Ovary (tissue), 9 donors: ENCODE results near the gene COL17A1. TPM values are rescaled to one million over a fixed set of nuclear protein-coding genes. Genes with fewer than 3 reads are reported as not detected.

Source experiments
- DNase-seq, 5 donors: peaks; one replicate each; pipeline ENCODE4 v3.0.0-alpha.2; 2019 to 2020
- H3K27ac ChIP-seq, 2 donors: fragments of 200-600 bp; one replicate each; pipeline versions ENCODE4 v1.5.1 to v1.8.0; 2019 to 2022
- H3K27me3 ChIP-seq: fragments of 200-600 bp; one replicate; pipeline ENCODE4 v1.8.0; 2022
- H3K36me3 ChIP-seq: fragments of 200-600 bp; sonication (generic); one replicate; pipeline ENCODE4 v1.5.1; 2019
- H3K4me1 ChIP-seq: one replicate; pipeline ENCODE4 v1.8.1; 2013; ENCODE audit warnings: mild to moderate bottlenecking, moderate library complexity; ENCODE audit not compliant: insufficient read depth
- H3K4me3 ChIP-seq: fragments of 200-600 bp; sonication (generic); one replicate; pipeline ENCODE4 v1.5.1; 2017
- H3K9me3 ChIP-seq, 2 donors: fragments of 200-600 bp in 1 of 2; sonication (generic) in 1 of 2; one replicate each; pipeline versions ENCODE4 v1.5.1 to v1.8.1; 2013 to 2019; ENCODE audit warnings: mild to moderate bottlenecking in 1 of 2, moderate library complexity in 1 of 2
- EP300 ChIP-seq: sonication (generic); formaldehyde crosslinking; IDR thresholded peaks from one replicate; pipeline ENCODE4 v1.6.1; 2017; ENCODE audit warnings: antibody characterized with exemption
- POLR2A ChIP-seq: fragments of 450-650 bp; IDR thresholded peaks from one replicate; pipeline ENCODE4 v1.6.1; 2017; ENCODE audit warnings: antibody characterized with exemption, mild to moderate bottlenecking, moderate library complexity
- WGBS, 3 donors: extraction: QIAGEN DNeasy Blood & Tissue Kit in 1 of 3; methylation state at CpG; one replicate each; pipeline versions ENCODE4 v1.1.5 to v1.1.7; 2013 to 2017; 5-methylcytosine and 5-hydroxymethylcytosine counted together
- intact Hi-C, 4 donors: fragments of 100-400 bp; cut with DNase I; formaldehyde crosslinking; loops; one replicate each; pipeline versions ENCODE4 v1.11.0 to v1.15.1; 2022 to 2023
- polyA plus RNA-seq, 2 donors: library from polyadenylated mRNA; stranded (reverse); fragments of 200-250 nt in 1 of 2; fragments of 350-450 nt in 1 of 2; fragmentation: Illumina TruSeq in 1 of 2; extraction: RNeasy Lipid Tissue Mini Kit (QIAGEN cat#74804) in 1 of 2; gene quantifications; one replicate each; pipeline ENCODE4 v1.2.3, GENCODE V29; 2013 to 2014
- total RNA-seq, 7 donors: library from RNA; depleted of rRNA in 2 of 7; stranded (reverse); fragments of >200 nt in 2 of 7; fragmentation: NEBNext Ultra II Directional in 3 of 7; extraction: Animal tissue kit (Norgen Biotek cat#: 25700) in 3 of 7; gene quantifications; one replicate each; pipeline versions ENCODE4 v1.1.0 to v1.2.4, GENCODE V29; 2016 to 2023
- TF ChIP-seq, protein P1 (sequence below), 3 donors: fragments of 450-650 bp in 2 of 3; fragments of 200-600 bp in 1 of 3; IDR thresholded peaks; one replicate each; pipeline versions ENCODE4 v1.5.1 to v1.8.0; 2016 to 2022; ENCODE audit warnings: antibody characterized with exemption in 3 of 3, mild to moderate bottlenecking in 1 of 3
- donor health status: DM: no; HTN: no; CAD: no; lungs with moderate emphysema.
- donor health status: DM: no; HTN: no; CAD: no.
- donor health status: Bipolar disorder and iron deficiency.
- donor health status: DM: yes; HTN: yes; CAD: no.
- donor health status: DM: no; HTN: no; CAD: no.
- donor health status: DM: yes; HTN: yes; CAD: no.

The COL17A1 gene
- total and polyA plus RNA-seq, 9 donors = 0.17 to 0.90 (median 0.46) TPM; not detected in 2

DNA sequence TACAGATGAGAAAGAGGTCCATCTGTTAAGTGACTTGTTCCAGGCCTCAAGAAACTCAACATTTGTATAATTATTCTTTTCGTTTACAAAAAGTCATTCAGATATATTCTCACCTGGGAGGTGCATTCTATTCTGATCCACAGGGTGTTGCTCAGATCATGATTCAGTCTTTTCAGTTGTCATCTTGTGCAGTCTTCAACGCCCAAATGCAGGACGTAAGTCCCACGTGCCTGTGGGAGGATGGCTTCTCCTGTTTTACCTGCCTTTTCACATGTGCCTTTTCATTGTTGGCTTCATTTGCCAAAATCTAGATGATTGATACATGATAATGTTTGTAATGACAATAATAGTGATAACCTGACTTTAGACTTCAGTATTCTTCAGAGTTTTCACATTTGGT, 72.2 kb downstream of the COL17A1 start:
- Histone ChIP-seq H3K27ac (no peak overlapping the region), H3K9me3 (no peaks in the 10 kb centered on the region), H3K4me3 (no peak overlapping the region), H3K4me1 (no peaks in the 10 kb centered on the region), H3K27me3 (no peaks in the 10 kb centered on the region), H3K36me3 (no peaks in the 10 kb centered on the region)
- WGBS, 3 donors = 94 to 96% (median 94%) methylated on average over 4 of the region's 4 CpGs
- TF ChIP-seq POLR2A = no peak
- TF ChIP-seq, protein P1, sequence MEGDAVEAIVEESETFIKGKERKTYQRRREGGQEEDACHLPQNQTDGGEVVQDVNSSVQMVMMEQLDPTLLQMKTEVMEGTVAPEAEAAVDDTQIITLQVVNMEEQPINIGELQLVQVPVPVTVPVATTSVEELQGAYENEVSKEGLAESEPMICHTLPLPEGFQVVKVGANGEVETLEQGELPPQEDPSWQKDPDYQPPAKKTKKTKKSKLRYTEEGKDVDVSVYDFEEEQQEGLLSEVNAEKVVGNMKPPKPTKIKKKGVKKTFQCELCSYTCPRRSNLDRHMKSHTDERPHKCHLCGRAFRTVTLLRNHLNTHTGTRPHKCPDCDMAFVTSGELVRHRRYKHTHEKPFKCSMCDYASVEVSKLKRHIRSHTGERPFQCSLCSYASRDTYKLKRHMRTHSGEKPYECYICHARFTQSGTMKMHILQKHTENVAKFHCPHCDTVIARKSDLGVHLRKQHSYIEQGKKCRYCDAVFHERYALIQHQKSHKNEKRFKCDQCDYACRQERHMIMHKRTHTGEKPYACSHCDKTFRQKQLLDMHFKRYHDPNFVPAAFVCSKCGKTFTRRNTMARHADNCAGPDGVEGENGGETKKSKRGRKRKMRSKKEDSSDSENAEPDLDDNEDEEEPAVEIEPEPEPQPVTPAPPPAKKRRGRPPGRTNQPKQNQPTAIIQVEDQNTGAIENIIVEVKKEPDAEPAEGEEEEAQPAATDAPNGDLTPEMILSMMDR (IDR thresholded peaks at IDR 0.05) = no peak
- TF ChIP-seq EP300 = no peak
- no peak for DNase-seq
- intact Hi-C loops = no loop called here

DNA sequence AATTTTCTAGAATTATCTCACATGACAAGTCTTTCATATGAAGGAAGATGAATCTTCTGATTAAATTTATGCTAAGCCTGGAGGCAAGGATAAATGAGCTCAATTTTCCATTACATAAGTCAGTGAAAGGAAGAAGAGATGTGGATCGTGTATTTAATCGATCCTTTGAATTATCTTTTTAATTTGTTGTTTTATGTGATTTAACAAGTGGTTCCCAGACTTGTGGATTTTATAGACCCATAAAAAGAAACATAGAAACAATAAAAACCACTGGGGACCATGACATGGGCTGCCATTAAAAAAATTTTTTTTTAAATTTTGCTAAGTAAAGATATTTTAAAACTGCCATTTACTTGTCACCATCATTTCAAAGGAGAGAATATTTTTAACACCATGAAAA, 73.8 kb downstream of the COL17A1 start:
- Histone ChIP-seq H3K4me1 (no peaks in the 10 kb centered on the region), H3K36me3 (no peaks in the 10 kb centered on the region), H3K9me3 (no peaks in the 10 kb centered on the region), H3K27ac (no peak overlapping the region), H3K4me3 (no peak overlapping the region), H3K27me3 (no peaks in the 10 kb centered on the region)
- DNase-seq = no peak
- 87 to 93% (median 93%) methylated on average over 2 of the region's 2 CpGs for WGBS, 3 donors
- TF ChIP-seq EP300 (no peak), POLR2A (no peak)
- TF ChIP-seq, protein P1 (IDR thresholded peaks at IDR 0.05) = no peak
- intact Hi-C loops = no loop called here

DNA sequence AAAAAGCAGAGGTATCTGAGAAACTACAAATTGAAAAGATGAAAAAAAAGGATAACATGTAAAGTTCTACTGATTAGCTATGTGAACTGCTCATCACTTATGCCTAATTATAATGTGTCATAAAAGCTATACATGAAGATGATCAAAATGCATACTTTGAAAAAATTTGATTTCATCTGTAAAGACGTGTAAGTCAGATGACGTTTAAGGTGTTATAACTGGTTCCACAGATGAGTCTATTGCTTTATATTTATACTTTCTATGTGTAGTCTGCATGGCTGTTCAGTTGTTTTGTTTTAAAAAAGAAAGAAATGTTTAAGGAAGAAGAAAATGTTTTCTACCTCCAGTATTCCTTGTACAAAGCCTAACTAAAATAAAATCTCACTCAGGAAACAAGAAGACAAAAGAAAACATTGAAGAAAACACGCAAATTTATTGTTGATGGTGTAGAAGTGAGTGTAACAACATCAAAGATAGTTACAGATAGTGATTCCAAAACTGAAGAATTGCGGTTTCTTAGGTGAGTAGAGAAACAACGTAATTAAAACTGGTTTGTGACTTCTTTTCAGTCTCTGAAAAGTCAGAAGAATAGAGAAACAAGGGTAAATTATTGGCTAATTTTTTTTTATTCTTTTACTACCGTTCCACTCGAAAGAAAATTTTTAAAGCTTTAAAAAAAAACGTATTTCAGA, 80.4 kb downstream of the COL17A1 start:
- H3K27me3 ChIP-seq = no peaks in the 10 kb centered on the region
- WGBS, 3 donors = 88 to 89% (median 89%) methylated on average over 8 of the region's 8 CpGs
- no peak overlapping the region for H3K4me3 ChIP-seq
- H3K36me3 ChIP-seq = no peaks in the 10 kb centered on the region
- TF ChIP-seq EP300 (no peak), POLR2A (no peak)
- TF ChIP-seq, protein P1 (IDR thresholded peaks at IDR 0.05) = no peak
- no peak for DNase-seq
- H3K4me1 ChIP-seq = no peaks in the 10 kb centered on the region
- intact Hi-C loops = no loop called here
- no peaks in the 10 kb centered on the region for H3K9me3 ChIP-seq
- H3K27ac ChIP-seq = no peak overlapping the region

DNA sequence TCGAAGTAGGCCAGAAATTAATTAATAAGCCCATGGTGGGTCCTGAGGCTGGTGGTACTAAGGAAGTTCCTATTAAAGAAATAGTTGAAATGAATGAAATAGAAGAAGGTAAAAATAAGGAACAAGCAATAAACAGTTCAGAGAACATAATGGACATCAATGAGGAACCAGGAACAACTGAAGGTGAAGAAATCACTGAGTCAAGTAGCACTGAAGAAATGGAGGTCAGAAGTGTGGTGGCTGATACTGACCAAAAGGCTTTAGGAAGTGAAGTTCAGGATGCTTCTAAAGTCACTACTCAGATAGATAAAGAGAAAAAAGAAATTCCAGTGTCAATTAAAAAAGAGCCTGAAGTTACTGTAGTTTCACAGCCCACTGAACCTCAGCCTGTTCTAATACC, 82.8 kb downstream of the COL17A1 start:
- no peaks in the 10 kb centered on the region for H3K36me3 ChIP-seq
- intact Hi-C loops = no loop called here
- 98 to 100% (median 98%) methylated on average over 1 of the region's 1 CpG for WGBS, 3 donors

More for the DNA sequence above, 82.8 kb downstream of the COL17A1 start:
- no peak for TF ChIP-seq POLR2A
- TF ChIP-seq, protein P1 (IDR thresholded peaks at IDR 0.05) = no peak
- TF ChIP-seq EP300 = no peak
- Histone ChIP-seq H3K4me3 (no peak overlapping the region), H3K9me3 (no peaks in the 10 kb centered on the region), H3K27ac (no peak overlapping the region), H3K27me3 (no peaks in the 10 kb centered on the region), H3K4me1 (no peaks in the 10 kb centered on the region)
- no peak for DNase-seq
